ACC112 (cell line): Measurements from ENCODE around the gene MEI4.
"Not testable (repeated sequence)": the region's sequence is repeated elsewhere in the genome, so short reads cannot be mapped to it uniquely, and the experiment has no call there.

Source experiments
- H2AFZ ChIP-seq: fragments of 200-600 bp; sonication (generic); one replicate; pipeline ENCODE4 v1.6.0; 2017; ENCODE audit warnings: antibody characterized with exemption, low read length; ENCODE audit not compliant: unreplicated experiment
- H3K27ac ChIP-seq: fragments of 200-600 bp; sonication (generic); 2 replicates; pipeline ENCODE4 v1.5.1; 2014; ENCODE audit warnings: low read depth, mild to moderate bottlenecking, antibody characterized with exemption, low read length, moderate library complexity
- H3K27me3 ChIP-seq: fragments of 200-600 bp; sonication (generic); 2 replicates; pipeline ENCODE4 v1.6.1; 2014; ENCODE audit warnings: mild to moderate bottlenecking, antibody characterized with exemption, low read length, moderate library complexity, mixed read lengths; ENCODE audit not compliant: insufficient read depth
- H3K36me3 ChIP-seq: fragments of 200-600 bp; sonication (generic); 2 replicates; pipeline ENCODE4 v1.6.1; 2016; ENCODE audit warnings: mild to moderate bottlenecking, antibody characterized with exemption, low read length, moderate library complexity, mixed read lengths; ENCODE audit not compliant: insufficient read depth
- H3K4me1 ChIP-seq: fragments of 200-600 bp; sonication (generic); one replicate; pipeline ENCODE4 v1.6.1; 2016; ENCODE audit warnings: low read length, mixed read lengths; ENCODE audit not compliant: insufficient read depth, unreplicated experiment, control insufficient read depth
- H3K4me3 ChIP-seq: fragments of 200-600 bp; sonication (generic); 2 replicates; pipeline ENCODE4 v1.5.1; 2014; ENCODE audit warnings: mild to moderate bottlenecking, low read depth, low read length
- H3K79me2 ChIP-seq: fragments of 200-600 bp; sonication (generic); one replicate; pipeline ENCODE4 v1.6.0; 2016; ENCODE audit warnings: low read length; ENCODE audit not compliant: control insufficient read depth, unreplicated experiment, insufficient read depth

MEI4 gene

DNA sequence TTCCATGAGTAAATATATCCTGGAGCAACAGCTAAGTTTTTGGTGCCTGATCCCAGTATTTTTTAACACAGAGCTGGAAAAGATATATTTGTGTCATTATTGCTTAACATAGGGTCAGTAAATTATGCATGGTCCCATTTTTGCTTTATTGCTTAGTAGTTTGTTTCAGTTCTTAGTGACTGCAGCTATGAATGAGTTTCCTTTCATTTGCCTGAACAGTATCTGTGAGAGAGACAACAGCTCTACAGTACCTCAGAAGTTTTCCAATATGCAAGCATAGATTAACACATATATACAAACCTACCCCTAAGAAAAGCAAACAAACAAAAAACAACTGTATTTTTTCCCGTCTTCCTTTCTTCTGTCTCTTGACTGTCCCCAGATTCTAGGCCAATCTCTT lies 160.3 kb downstream of the MEI4 start:
- Histone ChIP-seq H3K79me2 (no peaks in the 10 kb centered on the region), H3K27ac (no peak overlapping the region), H3K27me3 (no peaks in the 10 kb centered on the region), H3K4me1 (no peaks in the 10 kb centered on the region), H2AFZ (no peak overlapping the region), H3K4me3 (no peak overlapping the region), H3K36me3 (no peaks in the 10 kb centered on the region)

DNA sequence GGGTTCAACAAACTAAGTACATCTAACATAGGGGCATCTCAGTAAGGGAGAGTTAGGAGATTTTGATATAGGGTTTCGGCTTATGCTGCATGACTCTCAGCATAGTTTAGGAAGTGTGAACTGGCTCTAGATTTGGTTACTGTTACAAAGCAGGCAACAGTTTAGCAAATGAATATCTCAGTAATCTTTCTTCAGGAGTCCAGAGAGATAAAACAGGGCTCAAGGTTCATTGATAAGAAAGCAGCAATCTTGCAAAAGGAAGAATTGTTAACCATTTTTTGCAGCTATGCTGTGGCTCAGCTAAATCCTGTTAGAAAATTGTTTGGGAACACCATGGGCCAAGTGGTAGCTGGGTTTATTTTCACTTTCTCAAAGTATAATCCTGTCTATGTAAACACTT lies 161.3 kb downstream of the MEI4 start:
- Histone ChIP-seq H3K79me2 (no peaks in the 10 kb centered on the region), H3K4me1 (no peaks in the 10 kb centered on the region), H2AFZ (no peak overlapping the region)

DNA sequence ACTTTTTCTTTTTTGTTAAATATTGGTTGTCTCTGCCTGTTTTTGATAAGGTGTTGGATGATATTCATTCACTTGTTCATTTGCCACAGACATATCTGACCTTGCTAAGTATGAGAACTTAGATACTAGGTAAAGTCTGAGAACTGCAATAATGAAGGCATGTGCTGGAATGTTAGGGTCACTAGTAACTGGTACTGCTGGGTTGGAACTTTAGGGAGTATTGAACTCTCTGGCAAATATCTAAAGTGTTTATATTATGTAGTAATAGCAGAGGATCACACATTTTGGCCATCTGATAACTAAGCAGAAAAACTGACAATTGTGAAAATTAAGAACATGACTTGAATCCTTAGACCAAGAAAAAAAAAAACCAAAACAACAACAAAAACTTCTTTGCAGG lies 162.7 kb downstream of the MEI4 start:
- H3K27me3 ChIP-seq = no peaks in the 10 kb centered on the region
- no peak overlapping the region for H2AFZ ChIP-seq
- no peak overlapping the region for H3K4me3 ChIP-seq
- H3K36me3 ChIP-seq = no peaks in the 10 kb centered on the region
- H3K4me1 ChIP-seq = no peaks in the 10 kb centered on the region
- H3K27ac ChIP-seq = no peak overlapping the region
- H3K79me2 ChIP-seq = no peaks in the 10 kb centered on the region

More for the DNA sequence above, 161.3 kb downstream of the MEI4 start:
- Histone ChIP-seq H3K4me3 (no peak overlapping the region), H3K27ac (no peak overlapping the region), H3K27me3 (no peaks in the 10 kb centered on the region), H3K36me3 (no peaks in the 10 kb centered on the region)

DNA sequence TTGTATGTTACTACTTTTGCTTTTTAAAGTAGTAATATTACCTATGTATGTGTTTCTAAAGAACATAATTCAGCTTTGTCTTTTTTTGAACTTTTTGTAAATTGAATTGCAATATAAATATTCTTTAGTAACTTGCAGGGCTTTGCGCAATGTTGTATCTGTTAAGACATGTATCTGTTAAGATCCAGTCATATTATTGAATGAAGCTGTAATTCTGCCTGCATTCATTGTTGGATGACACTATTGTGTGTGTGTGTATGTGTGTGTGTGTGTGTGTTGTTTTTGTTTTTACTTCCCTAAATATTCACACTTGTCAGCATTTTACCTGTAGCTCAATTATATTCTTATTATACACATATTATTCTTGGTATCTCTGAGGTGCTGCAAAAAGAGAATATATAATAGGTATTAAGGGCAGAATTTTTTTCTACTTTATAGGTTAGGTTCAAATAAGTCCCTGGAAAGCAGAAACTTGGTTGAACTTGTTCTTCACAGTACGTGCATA lies 164.0 kb downstream of the MEI4 start:
- Histone ChIP-seq H2AFZ (no peak overlapping the region), H3K4me3 (no peak overlapping the region), H3K79me2 (no peaks in the 10 kb centered on the region), H3K27me3 (no peaks in the 10 kb centered on the region), H3K27ac (no peak overlapping the region), H3K36me3 (no peaks in the 10 kb centered on the region), H3K4me1 (no peaks in the 10 kb centered on the region)

DNA sequence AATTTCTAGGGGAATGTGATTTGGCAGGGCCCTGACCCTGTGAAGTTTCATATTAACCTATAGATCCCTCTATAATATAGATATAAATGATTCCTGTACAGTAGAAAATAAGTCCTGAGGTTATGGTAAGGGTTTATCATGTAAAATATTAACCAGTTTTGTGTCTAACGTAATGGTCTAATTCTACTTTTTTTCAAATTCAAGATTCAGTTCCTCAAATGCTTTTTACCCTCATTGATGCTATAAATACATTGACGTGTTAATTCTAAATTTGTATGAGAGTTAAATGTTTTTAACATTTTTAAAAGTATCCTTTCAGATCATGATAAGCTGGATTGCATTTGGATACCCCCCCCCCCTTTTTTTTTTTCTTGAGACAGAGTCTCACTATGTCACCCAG lies 169.4 kb downstream of the MEI4 start:
- H3K36me3 ChIP-seq = no peaks in the 10 kb centered on the region
- H3K27me3 ChIP-seq = no peaks in the 10 kb centered on the region
- H3K4me1 ChIP-seq = no peaks in the 10 kb centered on the region
- no peaks in the 10 kb centered on the region for H3K79me2 ChIP-seq
- H3K4me3 ChIP-seq = no peak overlapping the region
- H3K27ac ChIP-seq = no peak overlapping the region
- no peak overlapping the region for H2AFZ ChIP-seq

DNA sequence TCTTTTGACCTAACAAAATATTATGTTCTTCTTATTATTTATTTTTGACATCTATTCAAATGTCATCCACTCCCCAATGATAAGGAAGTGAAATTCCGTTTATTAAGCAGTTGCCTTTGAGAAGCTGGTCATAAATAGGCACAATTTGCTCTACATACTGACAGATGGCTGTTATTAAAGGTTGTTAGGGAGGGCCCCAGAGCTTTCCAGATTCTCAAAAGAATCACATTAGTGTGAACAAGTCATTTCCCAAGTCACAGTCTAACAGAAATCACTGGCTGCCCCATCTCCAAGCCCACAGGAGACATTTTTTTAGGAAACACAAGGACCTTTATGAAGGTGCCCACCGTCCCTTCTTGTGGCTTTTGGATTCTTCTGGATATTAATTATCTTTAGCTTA lies 172.4 kb downstream of the MEI4 start:
- Histone ChIP-seq H2AFZ (no peak overlapping the region), H3K79me2 (no peaks in the 10 kb centered on the region), H3K36me3 (no peaks in the 10 kb centered on the region), H3K27me3 (no peaks in the 10 kb centered on the region), H3K4me1 (no peaks in the 10 kb centered on the region), H3K4me3 (no peak overlapping the region), H3K27ac (no peak overlapping the region)

DNA sequence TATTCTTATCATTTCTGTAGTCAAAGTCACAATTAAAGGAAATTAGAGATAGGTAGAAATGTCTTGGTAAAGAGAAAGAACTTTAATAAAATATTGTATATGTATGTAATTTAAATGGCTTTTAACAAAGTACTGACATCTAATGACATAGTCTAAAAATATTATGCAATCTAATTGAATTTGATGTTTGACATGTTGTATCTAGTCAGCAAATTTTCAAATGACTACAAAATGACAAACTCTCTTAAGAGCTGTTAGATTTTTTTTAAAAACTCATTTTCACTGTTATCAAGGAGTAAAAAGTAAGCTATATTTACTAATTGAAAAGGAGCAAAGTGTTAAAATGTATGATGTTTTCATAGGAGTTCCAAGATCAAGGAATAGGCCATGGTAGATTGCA lies 176.9 kb downstream of the MEI4 start:
- Histone ChIP-seq H3K27me3 (no peaks in the 10 kb centered on the region), H3K4me3 (no peak overlapping the region), H2AFZ (no peak overlapping the region), H3K4me1 (no peaks in the 10 kb centered on the region), H3K27ac (no peak overlapping the region), H3K79me2 (no peaks in the 10 kb centered on the region), H3K36me3 (no peaks in the 10 kb centered on the region)

DNA sequence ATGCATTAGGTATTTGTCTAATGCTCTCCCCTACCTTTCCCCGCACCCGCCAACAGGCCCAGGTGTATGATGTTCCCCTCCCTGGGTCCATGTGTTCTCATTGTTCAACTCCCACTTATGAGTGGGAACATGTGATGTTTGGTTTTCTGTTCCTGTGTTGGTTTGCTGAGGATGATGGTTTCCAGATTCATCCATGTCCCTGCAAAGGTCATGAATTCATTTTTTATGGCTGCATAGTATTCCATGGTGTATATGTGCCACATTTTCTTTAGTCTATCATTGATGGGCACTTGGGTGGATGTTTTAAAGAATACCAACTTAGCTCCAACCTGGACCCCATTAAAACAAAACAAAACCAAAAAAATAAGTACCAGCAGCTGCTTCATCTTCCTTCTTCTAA lies 180.9 kb downstream of the MEI4 start:
- not testable (repeated sequence) for H2AFZ ChIP-seq, H3K79me2 ChIP-seq, H3K27ac ChIP-seq, H3K4me3 ChIP-seq, H3K4me1 ChIP-seq, H3K36me3 ChIP-seq
- H3K27me3 ChIP-seq = peaks cover 12% of the 10 kb centered on the region

DNA sequence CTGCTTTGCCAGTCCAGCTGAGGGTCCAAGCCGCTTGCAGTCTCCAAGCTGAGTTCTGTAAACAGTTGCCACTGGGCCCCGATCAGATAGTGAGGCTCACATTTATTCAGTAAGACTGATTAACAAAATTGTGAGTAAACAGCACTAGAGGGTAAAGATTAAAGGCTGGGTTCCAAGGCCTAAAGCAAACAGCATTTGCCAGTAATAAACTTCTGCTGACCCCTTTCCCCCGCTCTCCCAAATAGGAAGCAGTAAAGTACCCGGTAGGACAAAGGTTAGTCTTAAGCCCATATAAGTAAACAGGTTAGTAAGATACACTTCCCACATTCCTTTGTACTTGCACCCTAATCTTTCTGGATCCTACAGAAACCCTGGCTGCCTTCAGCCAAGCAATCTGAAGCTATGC lies 181.8 kb downstream of the MEI4 start:
- H3K27ac ChIP-seq = no peak overlapping the region
- H3K27me3 ChIP-seq = peaks cover 12% of the 10 kb centered on the region
- no peaks in the 10 kb centered on the region for H3K36me3 ChIP-seq
- H3K79me2 ChIP-seq = no peaks in the 10 kb centered on the region
- H2AFZ ChIP-seq = no peak overlapping the region
- no peak overlapping the region for H3K4me3 ChIP-seq
- H3K4me1 ChIP-seq = no peaks in the 10 kb centered on the region

DNA sequence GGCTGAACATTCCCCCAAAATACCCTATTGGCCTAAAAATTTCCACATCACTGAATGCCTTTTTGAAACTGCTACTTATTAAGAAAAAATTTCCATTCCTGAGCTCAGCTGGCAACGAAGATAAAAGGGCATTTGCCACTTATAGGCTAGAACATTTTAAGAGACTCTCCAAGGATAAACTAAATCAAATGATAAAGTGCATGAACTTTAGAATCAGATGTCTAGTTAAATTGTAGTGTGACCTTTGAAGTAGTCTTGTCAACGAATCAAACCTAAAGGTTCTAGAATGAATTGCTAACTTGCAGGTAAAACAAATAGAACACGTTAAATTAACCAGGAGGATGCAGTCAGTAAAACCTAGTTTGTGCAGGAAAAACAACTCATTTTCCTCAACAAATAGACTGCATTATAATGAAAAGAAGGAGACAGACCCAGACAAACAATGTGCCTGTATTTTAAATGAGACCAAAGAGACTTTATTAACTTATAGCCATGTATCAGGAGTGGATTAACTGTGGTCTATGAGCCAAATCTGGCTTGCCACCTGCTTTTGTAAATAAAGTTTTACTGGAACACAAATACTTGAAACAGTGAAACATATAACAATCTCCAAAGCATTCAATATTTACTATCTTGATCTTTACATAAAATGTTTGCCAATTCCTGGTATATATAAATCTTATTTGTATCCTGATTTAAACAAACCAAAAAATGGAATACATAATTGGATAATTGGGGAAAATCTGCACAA lies 184.4 kb downstream of the MEI4 start:
- no peaks in the 10 kb centered on the region for H3K36me3 ChIP-seq
- H2AFZ ChIP-seq = no peak overlapping the region
- no peaks in the 10 kb centered on the region for H3K4me1 ChIP-seq
- H3K79me2 ChIP-seq = no peaks in the 10 kb centered on the region
- no peak overlapping the region for H3K27ac ChIP-seq
- no peak overlapping the region for H3K4me3 ChIP-seq
- peaks cover 12% of the 10 kb centered on the region for H3K27me3 ChIP-seq

DNA sequence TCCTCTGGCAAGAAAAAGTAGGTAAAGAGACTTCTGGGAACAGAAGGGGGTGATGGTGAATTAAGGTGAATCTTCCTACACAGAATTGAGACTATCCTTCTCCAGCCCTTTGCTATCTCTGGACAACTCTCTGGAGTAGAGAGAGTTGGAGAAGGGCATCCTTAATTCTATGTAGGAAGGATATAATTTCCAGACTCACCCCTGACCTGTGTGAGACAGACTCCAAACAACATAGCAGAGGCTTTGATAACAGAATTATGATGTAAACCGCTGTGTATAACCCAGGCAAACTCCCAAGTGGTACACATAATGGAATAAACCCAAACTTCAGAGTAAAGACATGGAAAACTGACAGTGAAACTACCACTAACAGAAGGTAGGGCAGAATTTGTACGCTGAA lies 186.5 kb downstream of the MEI4 start:
- H3K27me3 ChIP-seq = peaks cover 12% of the 10 kb centered on the region
- H3K79me2 ChIP-seq = no peaks in the 10 kb centered on the region
- no peak overlapping the region for H3K27ac ChIP-seq

More for the DNA sequence above, 186.5 kb downstream of the MEI4 start:
- H3K4me1 ChIP-seq = no peaks in the 10 kb centered on the region
- H2AFZ ChIP-seq = no peak overlapping the region
- H3K4me3 ChIP-seq = no peak overlapping the region
- H3K36me3 ChIP-seq = no peaks in the 10 kb centered on the region
